ENCODE results near the gene PCDHB12.
"Not testable (repeated sequence)": the region's sequence is repeated elsewhere in the genome, so short reads cannot be mapped to it uniquely, and the experiment has no call there.

The PCDHB12 gene

DNA sequence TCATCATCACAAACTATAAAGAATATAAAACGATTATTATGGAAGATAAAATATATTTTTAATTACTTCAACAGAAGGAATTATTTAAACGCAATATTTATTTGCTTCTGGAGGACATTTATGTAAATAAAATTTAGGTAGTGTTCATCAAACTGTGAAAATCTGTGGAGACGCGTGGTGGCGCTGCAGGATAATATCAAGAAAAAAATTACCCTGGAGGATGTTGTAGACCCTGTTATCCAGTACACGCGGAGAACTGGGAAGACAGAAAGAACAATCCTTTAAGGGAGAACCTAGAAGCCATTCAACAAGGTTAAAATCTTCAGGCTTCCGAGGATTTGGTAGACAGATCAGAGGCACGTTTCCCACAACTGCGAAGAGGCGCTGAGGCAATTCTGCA, at the start of gene PCDHB12:
Gene PCDHB12, plus strand, starts transcription at position 242 of the 400 bp plus-strand sequence. CDS start 189 bp downstream, outside the sequence.
- no peak for ATAC-seq (ENCODE audit: low read depth)
- Histone ChIP-seq H3K4me3 (ENCODE audit: severe bottlenecking) (no peak within 1 kb of the TSS), H3K27me3 (ENCODE audit: insufficient read depth, poor library complexity, severe bottlenecking) (peaks cover 38% of the 10 kb centered on the region), H3K4me1 (ENCODE audit: insufficient read depth, poor library complexity, severe bottlenecking) (no peaks in the 10 kb centered on the region), H3K9me3 (ENCODE audit: severe bottlenecking) (peaks cover 4% of the 10 kb centered on the region), H3K27ac (ENCODE audit: poor library complexity, severe bottlenecking) (no peak within 1 kb of the TSS), H3K36me3 (ENCODE audit: low read depth) (no peaks in the 10 kb centered on the region)
- TF ChIP-seq, protein P1, sequence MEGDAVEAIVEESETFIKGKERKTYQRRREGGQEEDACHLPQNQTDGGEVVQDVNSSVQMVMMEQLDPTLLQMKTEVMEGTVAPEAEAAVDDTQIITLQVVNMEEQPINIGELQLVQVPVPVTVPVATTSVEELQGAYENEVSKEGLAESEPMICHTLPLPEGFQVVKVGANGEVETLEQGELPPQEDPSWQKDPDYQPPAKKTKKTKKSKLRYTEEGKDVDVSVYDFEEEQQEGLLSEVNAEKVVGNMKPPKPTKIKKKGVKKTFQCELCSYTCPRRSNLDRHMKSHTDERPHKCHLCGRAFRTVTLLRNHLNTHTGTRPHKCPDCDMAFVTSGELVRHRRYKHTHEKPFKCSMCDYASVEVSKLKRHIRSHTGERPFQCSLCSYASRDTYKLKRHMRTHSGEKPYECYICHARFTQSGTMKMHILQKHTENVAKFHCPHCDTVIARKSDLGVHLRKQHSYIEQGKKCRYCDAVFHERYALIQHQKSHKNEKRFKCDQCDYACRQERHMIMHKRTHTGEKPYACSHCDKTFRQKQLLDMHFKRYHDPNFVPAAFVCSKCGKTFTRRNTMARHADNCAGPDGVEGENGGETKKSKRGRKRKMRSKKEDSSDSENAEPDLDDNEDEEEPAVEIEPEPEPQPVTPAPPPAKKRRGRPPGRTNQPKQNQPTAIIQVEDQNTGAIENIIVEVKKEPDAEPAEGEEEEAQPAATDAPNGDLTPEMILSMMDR (IDR thresholded peaks at IDR 0.05; ENCODE audit: poor library complexity, severe bottlenecking): peak; percentile 22
- no peak for DNase-seq (ENCODE audit: low spot score)

DNA sequence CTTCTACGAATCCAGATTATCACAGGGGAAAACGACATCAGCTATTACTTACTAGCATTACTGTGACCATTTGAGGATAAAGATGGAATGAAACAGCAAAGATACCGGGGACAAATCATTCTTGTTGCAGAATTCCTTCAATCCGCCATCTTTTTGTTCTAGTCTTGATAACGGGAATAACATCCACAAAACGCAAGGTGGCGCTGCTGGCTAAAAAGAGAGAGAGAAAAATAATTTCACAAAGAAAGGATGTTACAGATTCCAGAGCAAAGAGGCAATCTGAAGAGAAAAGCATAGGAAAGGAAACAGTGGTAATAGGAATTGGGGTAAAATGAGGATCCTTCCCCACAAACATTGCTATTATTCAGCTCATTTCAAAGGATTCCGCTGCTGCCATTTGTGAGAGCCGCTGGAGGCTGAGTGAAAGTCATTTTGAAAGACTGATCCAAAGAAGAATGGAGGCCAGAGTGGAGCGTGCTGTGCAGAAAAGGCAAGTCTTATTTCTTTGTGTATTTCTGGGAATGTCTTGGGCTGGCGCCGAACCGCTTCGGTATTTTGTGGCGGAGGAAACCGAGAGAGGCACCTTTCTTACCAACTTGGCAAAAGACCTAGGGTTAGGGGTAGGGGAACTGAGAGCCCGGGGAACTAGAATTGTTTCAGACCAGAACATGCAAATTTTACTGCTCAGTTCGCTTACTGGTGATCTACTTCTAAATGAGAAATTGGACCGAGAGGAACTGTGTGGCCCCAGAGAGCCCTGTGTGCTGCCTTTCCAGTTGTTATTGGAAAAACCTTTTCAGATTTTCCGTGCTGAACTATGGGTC, 35.9 kb upstream of the PCDHB12 start, which contains the start of gene PCDHB7:
Gene PCDHB7, plus strand, starts transcription at position 264 of the 824 bp plus-strand sequence. Its CDS starts 192 bp downstream, at position 456.
- TF ChIP-seq, protein P1 (IDR thresholded peaks at IDR 0.05; ENCODE audit: poor library complexity, severe bottlenecking): peak; percentile 65

DNA sequence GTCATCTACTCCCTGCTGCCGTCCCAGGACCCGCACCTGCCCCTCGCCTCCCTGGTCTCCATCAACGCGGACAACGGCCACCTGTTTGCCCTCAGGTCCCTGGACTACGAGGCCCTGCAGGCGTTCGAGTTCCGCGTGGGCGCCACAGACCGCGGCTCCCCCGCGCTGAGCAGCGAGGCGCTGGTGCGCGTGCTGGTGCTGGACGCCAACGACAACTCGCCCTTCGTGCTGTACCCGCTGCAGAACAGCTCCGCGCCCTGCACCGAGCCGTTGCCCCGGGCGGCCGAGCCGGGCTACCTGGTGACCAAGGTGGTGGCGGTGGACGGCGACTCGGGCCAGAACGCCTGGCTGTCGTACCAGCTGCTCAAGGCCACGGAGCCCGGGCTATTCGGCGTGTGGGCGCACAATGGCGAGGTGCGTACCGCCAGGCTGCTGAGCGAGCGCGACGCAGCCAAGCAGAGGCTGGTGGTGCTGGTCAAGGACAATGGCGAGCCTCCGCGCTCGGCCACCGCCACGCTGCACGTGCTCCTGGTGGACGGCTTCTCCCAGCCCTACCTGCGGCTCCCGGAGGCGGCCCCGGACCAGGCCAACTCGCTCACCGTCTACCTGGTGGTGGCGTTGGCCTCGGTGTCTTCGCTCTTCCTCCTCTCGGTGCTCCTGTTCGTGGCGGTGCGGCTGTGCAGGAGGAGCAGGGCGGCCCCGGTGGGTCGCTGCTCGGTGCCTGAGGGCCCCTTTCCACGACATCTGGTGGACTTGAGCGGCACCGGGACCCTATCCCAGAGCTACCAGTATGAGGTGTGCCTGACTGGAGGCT, 34.0 kb upstream of the PCDHB12 start:
- H3K27ac ChIP-seq (ENCODE audit: poor library complexity, severe bottlenecking); H3K4me3 ChIP-seq (ENCODE audit: severe bottlenecking); ATAC-seq (ENCODE audit: low read depth); H3K4me1 ChIP-seq (ENCODE audit: insufficient read depth, poor library complexity, severe bottlenecking); DNase-seq (ENCODE audit: low spot score); H3K36me3 ChIP-seq (ENCODE audit: low read depth): not testable (repeated sequence)
- H3K27me3 ChIP-seq (ENCODE audit: insufficient read depth, poor library complexity, severe bottlenecking): peaks cover 66% of the 10 kb centered on the region
- H3K9me3 ChIP-seq (ENCODE audit: severe bottlenecking): peaks cover 22% of the 10 kb centered on the region

More for the DNA sequence above, 35.9 kb upstream of the PCDHB12 start, which contains the start of gene PCDHB7:
- DNase-seq (ENCODE audit: low spot score): no peak
- Histone ChIP-seq H3K4me3 (ENCODE audit: severe bottlenecking) (no peak within 1 kb of the TSS), H3K36me3 (ENCODE audit: low read depth) (no peaks in the 10 kb centered on the region), H3K4me1 (ENCODE audit: insufficient read depth, poor library complexity, severe bottlenecking) (no peaks in the 10 kb centered on the region), H3K27ac (ENCODE audit: poor library complexity, severe bottlenecking) (no peak within 1 kb of the TSS), H3K9me3 (ENCODE audit: severe bottlenecking) (peaks cover 22% of the 10 kb centered on the region), H3K27me3 (ENCODE audit: insufficient read depth, poor library complexity, severe bottlenecking) (peaks cover 60% of the 10 kb centered on the region)
- no peak for ATAC-seq (ENCODE audit: low read depth)

DNA sequence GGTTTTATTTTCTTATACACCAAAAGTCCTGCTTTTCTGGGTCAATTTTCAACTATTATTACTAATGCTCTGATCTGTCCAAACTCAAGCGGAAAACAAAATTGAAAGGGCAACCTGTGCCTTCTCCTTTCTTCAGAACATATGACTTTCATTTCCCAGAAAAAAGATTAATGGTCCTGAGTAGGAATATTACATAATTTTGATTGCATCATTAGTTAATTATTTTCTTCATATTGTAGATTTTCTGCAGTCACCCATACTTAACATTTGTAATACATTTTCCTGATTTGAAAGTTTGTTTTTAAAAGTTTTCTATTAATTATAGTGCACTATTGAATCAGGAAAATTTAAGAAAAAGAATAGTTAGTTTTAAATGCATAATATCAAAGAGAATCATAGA, 32.6 kb upstream of the PCDHB12 start:
- ATAC-seq (ENCODE audit: low read depth) (no peak), DNase-seq (ENCODE audit: low spot score) (no peak)
- no peaks in the 10 kb centered on the region for H3K4me1 ChIP-seq (ENCODE audit: insufficient read depth, poor library complexity, severe bottlenecking)
- H3K27ac ChIP-seq (ENCODE audit: poor library complexity, severe bottlenecking): no peak overlapping the region
- H3K4me3 ChIP-seq (ENCODE audit: severe bottlenecking): no peak overlapping the region
- TF ChIP-seq, protein P1 (IDR thresholded peaks at IDR 0.05; ENCODE audit: poor library complexity, severe bottlenecking): no peak
- no peaks in the 10 kb centered on the region for H3K36me3 ChIP-seq (ENCODE audit: low read depth)
- H3K27me3 ChIP-seq (ENCODE audit: insufficient read depth, poor library complexity, severe bottlenecking): peaks cover 70% of the 10 kb centered on the region
- peaks cover 22% of the 10 kb centered on the region for H3K9me3 ChIP-seq (ENCODE audit: severe bottlenecking)

DNA sequence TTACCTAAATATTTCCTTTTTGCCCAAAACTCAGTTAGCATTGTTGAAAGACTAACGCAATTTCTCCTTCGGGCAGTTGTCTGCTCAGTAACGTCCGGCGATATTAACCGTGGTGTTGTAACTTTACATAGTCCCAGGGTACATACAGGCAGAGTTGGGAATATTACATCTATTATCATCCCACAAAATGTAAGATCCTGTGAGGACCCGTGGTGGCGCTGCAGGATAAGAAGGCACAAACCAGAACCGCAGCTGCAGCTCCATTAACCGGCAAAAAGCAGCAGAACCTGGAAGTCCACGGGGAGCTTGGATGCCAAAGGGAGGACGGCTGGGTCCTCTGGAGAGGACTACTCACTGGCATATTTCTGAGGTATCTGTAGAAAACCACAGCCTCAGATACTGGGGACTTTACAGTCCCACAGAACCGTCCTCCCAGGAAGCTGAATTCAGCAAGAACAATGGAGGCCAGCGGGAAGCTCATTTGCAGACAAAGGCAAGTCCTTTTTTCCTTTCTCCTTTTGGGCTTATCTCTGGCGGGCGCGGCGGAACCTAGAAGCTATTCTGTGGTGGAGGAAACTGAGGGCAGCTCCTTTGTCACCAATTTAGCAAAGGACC, 30.8 kb upstream of the PCDHB12 start, which contains the start of gene PCDHB8:
Gene PCDHB8, plus strand, starts transcription at position 214 of the 615 bp plus-strand sequence. Its CDS starts 245 bp downstream, at position 459.
- DNase-seq (ENCODE audit: low spot score); H3K27ac ChIP-seq (ENCODE audit: poor library complexity, severe bottlenecking); H3K4me1 ChIP-seq (ENCODE audit: insufficient read depth, poor library complexity, severe bottlenecking); H3K4me3 ChIP-seq (ENCODE audit: severe bottlenecking); H3K36me3 ChIP-seq (ENCODE audit: low read depth); ATAC-seq (ENCODE audit: low read depth): not testable (repeated sequence)
- Histone ChIP-seq H3K27me3 (ENCODE audit: insufficient read depth, poor library complexity, severe bottlenecking) (peaks cover 78% of the 10 kb centered on the region), H3K9me3 (ENCODE audit: severe bottlenecking) (peaks cover 24% of the 10 kb centered on the region)

DNA sequence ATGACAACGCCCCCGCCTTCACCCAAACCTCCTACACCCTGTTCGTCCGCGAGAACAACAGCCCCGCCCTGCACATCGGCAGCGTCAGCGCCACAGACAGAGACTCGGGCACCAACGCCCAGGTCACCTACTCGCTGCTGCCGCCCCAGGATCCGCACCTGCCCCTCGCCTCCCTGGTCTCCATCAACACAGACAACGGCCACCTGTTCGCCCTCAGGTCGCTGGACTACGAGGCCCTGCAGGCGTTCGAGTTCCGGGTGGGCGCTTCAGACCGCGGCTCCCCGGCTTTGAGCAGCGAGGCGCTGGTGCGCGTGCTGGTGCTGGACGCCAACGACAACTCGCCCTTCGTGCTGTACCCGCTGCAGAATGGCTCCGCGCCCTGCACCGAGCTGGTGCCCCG, 29.1 kb upstream of the PCDHB12 start:
- H3K4me1 ChIP-seq (ENCODE audit: insufficient read depth, poor library complexity, severe bottlenecking); H3K27ac ChIP-seq (ENCODE audit: poor library complexity, severe bottlenecking); DNase-seq (ENCODE audit: low spot score); H3K4me3 ChIP-seq (ENCODE audit: severe bottlenecking); H3K36me3 ChIP-seq (ENCODE audit: low read depth); ATAC-seq (ENCODE audit: low read depth): not testable (repeated sequence)
- Histone ChIP-seq H3K27me3 (ENCODE audit: insufficient read depth, poor library complexity, severe bottlenecking) (peaks cover 75% of the 10 kb centered on the region), H3K9me3 (ENCODE audit: severe bottlenecking) (peaks cover 17% of the 10 kb centered on the region)

DNA sequence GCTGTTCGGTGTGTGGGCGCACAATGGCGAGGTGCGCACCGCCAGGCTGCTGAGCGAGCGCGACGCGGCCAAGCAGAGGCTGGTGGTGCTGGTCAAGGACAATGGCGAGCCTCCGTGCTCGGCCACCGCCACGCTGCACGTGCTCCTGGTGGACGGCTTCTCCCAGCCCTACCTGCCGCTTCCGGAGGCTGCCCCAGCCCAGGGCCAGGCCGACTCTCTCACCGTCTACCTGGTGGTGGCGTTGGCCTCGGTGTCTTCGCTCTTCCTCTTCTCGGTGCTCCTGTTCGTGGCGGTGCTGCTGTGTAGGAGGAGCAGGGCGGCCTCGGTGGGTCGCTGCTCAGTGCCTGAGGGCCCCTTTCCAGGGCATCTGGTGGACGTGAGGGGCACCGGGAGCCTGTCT, 28.6 kb upstream of the PCDHB12 start:
- H3K4me1 ChIP-seq (ENCODE audit: insufficient read depth, poor library complexity, severe bottlenecking); DNase-seq (ENCODE audit: low spot score); ATAC-seq (ENCODE audit: low read depth); H3K27ac ChIP-seq (ENCODE audit: poor library complexity, severe bottlenecking); H3K4me3 ChIP-seq (ENCODE audit: severe bottlenecking); H3K36me3 ChIP-seq (ENCODE audit: low read depth): not testable (repeated sequence)
- H3K9me3 ChIP-seq (ENCODE audit: severe bottlenecking): peaks cover 16% of the 10 kb centered on the region
- peaks cover 78% of the 10 kb centered on the region for H3K27me3 ChIP-seq (ENCODE audit: insufficient read depth, poor library complexity, severe bottlenecking)

Data from RWPE2 (cell line).